Gastrocnemius medialis (tissue), 4 donors: ENCODE measurements around the gene TRAPPC2L. TPM values are rescaled to one million over a fixed set of nuclear protein-coding genes. Genes with fewer than 3 reads are reported as not detected.

Source experiments
- ATAC-seq, 2 donors: fragments of 150-250 bp; one replicate each; pipeline ENCODE4 v1.9.1; 2016
- DNase-seq, 2 donors: peaks; one replicate each; pipeline ENCODE4 v3.0.0-alpha.2; 2019
- H3K27ac ChIP-seq, 4 donors: fragments of 200-600 bp; sonication (generic); 1 replicate in 1 of 4; 2 replicates in 3 of 4; pipeline ENCODE4 v1.5.1; 2016 to 2018; ENCODE audit warnings: mild to moderate bottlenecking in 2 of 4, moderate library complexity in 1 of 4
- H3K27me3 ChIP-seq, 3 donors: fragments of 200-600 bp; sonication (generic) in 2 of 3; 1 replicate in 1 of 3; 2 replicates in 2 of 3; pipeline versions ENCODE4 v1.5.1 to v1.6.0; 2016 to 2019; ENCODE audit warnings: mild to moderate bottlenecking in 1 of 3, moderate library complexity in 1 of 3
- H3K36me3 ChIP-seq, 2 donors: fragments of 200-600 bp; sonication (generic) in 1 of 2; one replicate each; pipeline ENCODE4 v1.5.1; 2017 to 2018
- H3K4me1 ChIP-seq, 2 donors: fragments of 200-600 bp; sonication (generic) in 1 of 2; one replicate each; pipeline ENCODE4 v1.5.1; 2016 to 2017; ENCODE audit warnings: mild to moderate bottlenecking in 2 of 2
- H3K4me3 ChIP-seq, 4 donors: fragments of 200-600 bp; sonication (generic) in 3 of 4; 1 replicate in 1 of 4; 2 replicates in 3 of 4; pipeline ENCODE4 v1.5.1; 2016 to 2019; ENCODE audit warnings: mild to moderate bottlenecking in 2 of 4
- H3K9me3 ChIP-seq, 3 donors: fragments of 200-600 bp; sonication (generic) in 2 of 3; 1 replicate in 1 of 3; 2 replicates in 2 of 3; pipeline ENCODE4 v1.5.1; 2016 to 2019
- POLR2A ChIP-seq, 2 donors: fragments of 450-650 bp; IDR thresholded peaks; one replicate each; pipeline ENCODE4 v1.6.1; 2017; ENCODE audit warnings: antibody characterized with exemption in 2 of 2, mild to moderate bottlenecking in 2 of 2, moderate library complexity in 2 of 2
- in situ Hi-C, 4 donors: fragments of 200-750 bp; cut with MboI; loops; one replicate each; pipeline versions ENCODE4 v1.15.0 to v1.8.0; 2017; ENCODE audit warnings: low sequenced_read_pairs in 4 of 4
- intact Hi-C: fragments of 100-400 bp; cut with DNase I; formaldehyde crosslinking; loops from one replicate; pipeline ENCODE4 v1.15.1; 2023; ENCODE audit warnings: low total_unique reads
- total RNA-seq, 4 donors: library from RNA; depleted of rRNA; stranded (reverse); fragments of >200 nt; gene quantifications; one replicate each; pipeline versions ENCODE4 v1.1.0 to v1.2.3, GENCODE V29; 2016
- TF ChIP-seq, protein P1 (sequence below), 5 experiments: fragments of 450-650 bp in 3 of 5; fragments of 200-600 bp in 2 of 5; sonication (generic) in 2 of 5; IDR thresholded peaks in 4 of 5; conservative IDR thresholded peaks in 1 of 5; 1 replicate in 4 of 5; 2 replicates in 1 of 5; pipeline ENCODE4 v1.5.1; 2016 to 2019; ENCODE audit warnings: antibody characterized with exemption in 5 of 5, mild to moderate bottlenecking in 3 of 5, moderate library complexity in 3 of 5

TRAPPC2L gene
- total RNA-seq, 4 donors from 2014 or later, result 17.8 to 27.9 (median 20.5) TPM

DNA sequence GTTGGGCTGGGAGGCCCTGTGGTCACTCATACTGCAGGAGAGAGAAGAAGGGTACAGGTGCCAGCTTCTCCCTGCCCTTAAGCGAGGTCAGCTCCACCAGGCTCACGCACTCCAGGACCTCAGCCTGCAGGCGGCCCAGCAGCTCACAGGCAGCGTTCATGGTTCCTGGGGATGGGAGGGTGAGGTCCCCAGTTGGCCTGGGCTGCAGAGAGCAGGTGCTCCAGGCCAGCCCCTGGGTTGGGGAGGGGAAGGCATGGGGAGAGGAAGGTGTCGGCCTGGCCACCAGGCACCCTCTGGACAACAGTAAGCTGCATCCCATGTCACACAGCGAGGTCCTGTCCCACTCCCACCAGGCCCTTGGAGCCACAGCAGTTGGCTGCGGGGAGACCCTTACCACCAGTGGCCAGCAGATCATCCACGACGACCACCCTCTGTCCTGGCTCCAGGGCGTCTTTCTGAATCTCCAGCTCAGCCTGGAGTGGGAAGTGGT, 47.2 kb upstream of the TRAPPC2L start:
- H3K27me3 ChIP-seq, result peaks cover 0 to 3% (median under 1%) of the 10 kb centered on the region in 3 donors
- in situ Hi-C loops, result no loop called here
- H3K27ac ChIP-seq, result no peak overlapping the region
- H3K4me3 ChIP-seq, result no peak overlapping the region
- peaks cover 0 to 10% of the 10 kb centered on the region in 2 donors for H3K36me3 ChIP-seq
- TF ChIP-seq, protein P1, sequence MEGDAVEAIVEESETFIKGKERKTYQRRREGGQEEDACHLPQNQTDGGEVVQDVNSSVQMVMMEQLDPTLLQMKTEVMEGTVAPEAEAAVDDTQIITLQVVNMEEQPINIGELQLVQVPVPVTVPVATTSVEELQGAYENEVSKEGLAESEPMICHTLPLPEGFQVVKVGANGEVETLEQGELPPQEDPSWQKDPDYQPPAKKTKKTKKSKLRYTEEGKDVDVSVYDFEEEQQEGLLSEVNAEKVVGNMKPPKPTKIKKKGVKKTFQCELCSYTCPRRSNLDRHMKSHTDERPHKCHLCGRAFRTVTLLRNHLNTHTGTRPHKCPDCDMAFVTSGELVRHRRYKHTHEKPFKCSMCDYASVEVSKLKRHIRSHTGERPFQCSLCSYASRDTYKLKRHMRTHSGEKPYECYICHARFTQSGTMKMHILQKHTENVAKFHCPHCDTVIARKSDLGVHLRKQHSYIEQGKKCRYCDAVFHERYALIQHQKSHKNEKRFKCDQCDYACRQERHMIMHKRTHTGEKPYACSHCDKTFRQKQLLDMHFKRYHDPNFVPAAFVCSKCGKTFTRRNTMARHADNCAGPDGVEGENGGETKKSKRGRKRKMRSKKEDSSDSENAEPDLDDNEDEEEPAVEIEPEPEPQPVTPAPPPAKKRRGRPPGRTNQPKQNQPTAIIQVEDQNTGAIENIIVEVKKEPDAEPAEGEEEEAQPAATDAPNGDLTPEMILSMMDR (IDR thresholded peaks at IDR 0.05 in 4 of 5, conservative IDR thresholded peaks at IDR 0.05 in 1 of 5), result no peak
- TF ChIP-seq POLR2A (IDR thresholded peaks at IDR 0.05), result no peak
- H3K4me1 ChIP-seq, result peaks cover 14 to 18% of the 10 kb centered on the region in 2 donors
- intact Hi-C loops, result loop anchor here (2.0 to 10.0 kb wide), 5 partner anchors 88 to 945 kb away; partner anchors contain the start of genes ACSF3, CDH15, SLC7A5 and ZNF778
- no peak for ATAC-seq
- H3K9me3 ChIP-seq, result no peaks in the 10 kb centered on the region
- no peak for DNase-seq

DNA sequence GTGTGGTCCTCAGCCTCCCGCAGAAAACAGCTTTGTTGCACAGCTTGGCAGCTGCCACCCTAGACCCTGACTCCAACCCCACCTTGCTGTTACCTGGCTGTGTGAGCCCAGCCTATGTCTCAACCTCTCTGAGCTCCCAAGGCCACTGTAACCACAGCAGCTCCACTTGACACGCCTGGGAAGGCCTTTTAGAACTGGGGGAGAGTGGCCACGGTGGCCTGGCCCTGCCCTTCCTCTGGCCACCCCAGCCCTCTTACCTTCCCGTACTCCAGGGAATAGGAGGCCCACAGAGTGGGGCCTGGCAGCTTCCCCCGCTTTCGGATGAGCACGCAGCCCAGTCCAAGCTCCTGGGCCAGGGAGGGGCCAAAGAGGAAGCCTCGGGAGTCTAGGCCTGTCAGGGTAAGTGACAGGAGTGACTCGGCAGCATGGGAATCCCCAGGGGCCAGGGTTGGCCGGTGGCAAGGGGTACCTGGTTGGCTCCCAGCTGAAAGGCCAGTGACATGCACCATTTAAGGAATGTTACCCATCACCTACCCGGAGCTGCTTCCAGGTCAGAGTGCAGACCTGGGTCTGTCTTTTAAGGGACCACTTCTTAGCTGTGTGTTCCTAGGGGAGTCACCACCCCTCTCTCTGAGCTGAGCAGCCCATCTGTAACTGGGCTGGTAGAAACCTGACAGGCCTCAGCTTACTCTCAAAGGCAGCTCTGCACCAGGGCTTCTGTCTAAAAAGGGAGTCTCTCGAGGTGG, 46.6 kb upstream of the TRAPPC2L start:
- intact Hi-C loops, result loop anchor here (2.0 to 10.0 kb wide), 5 partner anchors 87 to 946 kb away; partner anchors contain the start of genes ACSF3, CDH15, SLC7A5 and ZNF778
- in situ Hi-C loops, result no loop called here
- H3K4me1 ChIP-seq, result peaks cover 14 to 18% of the 10 kb centered on the region in 2 donors
- ATAC-seq (no peak), DNase-seq (no peak)
- H3K27me3 ChIP-seq, result no peaks in the 10 kb centered on the region
- no peaks in the 10 kb centered on the region for H3K9me3 ChIP-seq
- H3K36me3 ChIP-seq, result peaks cover 0 to 10% of the 10 kb centered on the region in 2 donors
- H3K4me3 ChIP-seq, result peak overlapping the region; percentile 70 to 81 (median 74)
- H3K27ac ChIP-seq, result peak overlapping the region; percentile 81 to 91 (median 90)
- TF ChIP-seq, protein P1 (IDR thresholded peaks at IDR 0.05 in 4 of 5, conservative IDR thresholded peaks at IDR 0.05 in 1 of 5), result no peak
- TF ChIP-seq POLR2A (IDR thresholded peaks at IDR 0.05), result no peak

DNA sequence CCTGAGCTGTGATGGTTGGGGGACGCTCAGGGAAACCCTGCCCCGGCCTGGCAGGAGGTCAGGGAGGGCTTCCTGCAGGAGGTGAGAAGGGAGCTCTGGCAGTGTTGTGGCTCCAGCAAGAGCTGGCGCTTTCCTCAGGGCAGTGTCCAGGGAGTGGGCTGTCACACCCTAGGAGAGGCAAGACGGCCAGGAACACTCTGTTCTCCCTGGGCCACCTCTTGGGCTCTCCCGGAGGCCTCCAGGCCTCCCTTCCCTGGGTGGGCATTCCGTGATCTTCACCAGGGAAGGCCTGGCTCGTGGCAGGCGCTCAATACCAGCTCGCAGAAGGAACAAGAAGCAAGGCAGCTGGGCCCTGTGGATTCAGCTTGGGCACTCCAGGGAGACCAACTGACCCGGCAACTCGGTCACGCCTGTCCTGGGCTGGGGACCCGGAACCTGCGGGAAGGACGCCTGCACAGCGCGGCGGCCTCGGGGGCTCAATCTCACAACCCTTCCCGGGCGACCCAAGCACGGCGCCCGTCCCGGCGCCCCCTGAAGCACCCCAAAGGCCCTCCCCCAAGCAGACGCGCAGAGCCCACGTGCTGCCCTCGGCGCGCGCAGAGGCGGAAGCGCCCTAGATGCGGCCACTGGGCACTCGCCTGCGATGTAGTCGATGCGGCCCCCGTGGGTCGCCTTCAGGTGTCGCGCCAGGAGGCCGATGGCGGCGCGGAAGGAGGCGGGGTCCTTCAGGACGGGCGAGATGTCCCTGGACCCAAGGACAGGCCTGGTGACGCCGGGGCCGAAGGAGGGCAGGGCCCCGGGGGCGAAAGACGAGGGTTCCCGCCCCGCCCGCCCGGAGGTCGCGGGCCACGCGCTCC, 45.8 kb upstream of the TRAPPC2L start:
- DNase-seq (peak; percentile 59 to 61), ATAC-seq (peak; percentile 69 to 74)
- Histone ChIP-seq H3K27ac (peak overlapping the region; percentile 81 to 91 (median 90)), H3K27me3 (no peaks in the 10 kb centered on the region), H3K4me3 (peak overlapping the region; percentile 70 to 81 (median 74)), H3K9me3 (no peaks in the 10 kb centered on the region), H3K4me1 (peaks cover 14 to 21% of the 10 kb centered on the region in 2 donors), H3K36me3 (peaks cover 0 to 10% of the 10 kb centered on the region in 2 donors)
- peak in 1 of 2 donors; percentile 87 for TF ChIP-seq POLR2A (IDR thresholded peaks at IDR 0.05)
- TF ChIP-seq, protein P1 (IDR thresholded peaks at IDR 0.05 in 4 of 5, conservative IDR thresholded peaks at IDR 0.05 in 1 of 5), result no peak
- in situ Hi-C loops (no loop called here), intact Hi-C loops (loop anchor here (1.0 to 10.0 kb wide), 7 partner anchors 8 to 946 kb away; partner anchors contain the start of genes ACSF3, CDH15, CDT1 and SLC7A5)

DNA sequence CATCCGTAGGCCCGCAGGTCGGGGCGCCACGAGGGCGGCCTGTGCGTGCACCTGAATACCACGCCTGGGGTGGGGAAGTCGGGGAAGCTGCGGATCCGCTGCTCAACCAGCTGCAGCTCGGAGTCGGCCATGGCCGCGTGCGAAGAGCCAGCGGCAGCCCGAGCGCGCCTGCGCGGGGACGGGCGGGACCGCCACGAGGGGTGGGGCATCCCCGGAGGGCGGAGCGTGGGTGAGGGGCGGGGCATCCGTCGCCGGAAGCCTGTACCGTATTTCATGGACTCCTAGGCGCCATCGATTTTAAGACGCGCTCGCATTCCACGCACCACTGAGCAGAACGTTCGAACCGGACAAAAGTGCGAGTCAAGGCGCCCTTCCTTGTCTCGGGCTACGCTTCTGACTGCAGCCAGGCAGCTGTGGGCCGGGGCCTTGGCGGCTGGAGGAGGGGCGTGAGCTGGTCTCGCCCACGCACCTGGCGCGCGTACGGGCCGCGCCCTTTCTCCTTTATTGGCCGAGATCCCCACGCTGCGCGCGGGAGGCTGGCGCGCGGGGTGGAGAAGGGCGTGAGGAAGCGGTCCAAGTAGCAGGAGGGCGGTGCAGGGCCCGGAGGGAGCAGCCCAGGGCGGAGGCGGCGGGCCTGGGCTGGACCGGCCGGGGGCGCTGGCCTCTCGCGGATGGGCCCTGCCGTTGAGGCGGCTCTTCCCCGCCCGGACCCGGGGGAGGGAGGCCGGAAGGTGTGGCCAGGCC, 45.0 kb upstream of the TRAPPC2L start, which contains the start of gene APRT:
Gene APRT, minus strand, starts transcription at position 160 of the 744 bp plus-strand sequence. Its CDS starts 29 bp downstream, at position 131.
- ATAC-seq, result peak; percentile 90 to 92
- Histone ChIP-seq H3K4me3 (peak within 1 kb of the TSS; percentile 70 to 81 (median 74)), H3K27ac (peak within 1 kb of the TSS; percentile 81 to 91 (median 90)), H3K36me3 (peaks cover 0 to 10% of the 10 kb centered on the region in 2 donors), H3K4me1 (peaks cover 14 to 21% of the 10 kb centered on the region in 2 donors), H3K27me3 (no peaks in the 10 kb centered on the region), H3K9me3 (no peaks in the 10 kb centered on the region)
- peak; percentile 83 to 85 for TF ChIP-seq POLR2A (IDR thresholded peaks at IDR 0.05)
- TF ChIP-seq, protein P1 (IDR thresholded peaks at IDR 0.05 in 4 of 5, conservative IDR thresholded peaks at IDR 0.05 in 1 of 5), result peak in 3 of 5 experiments; percentile 16 to 45 (median 25)
- intact Hi-C loops, result loop anchor here (1.0 to 10.0 kb wide), 7 partner anchors 9 to 947 kb away; partner anchors contain the start of genes ACSF3, CDH15, CDT1 and SLC7A5
- DNase-seq, result peak; percentile 89
- in situ Hi-C loops, result no loop called here
